ENCODE results near the gene ARMH3. TPM values are rescaled to one million over a fixed set of nuclear protein-coding genes. Genes with fewer than 3 reads are reported as not detected.
A peak's percentile ranks its signal among the peaks of the same experiment; 100 is the strongest.

ARMH3 gene
- total and polyA plus RNA-seq, 10 of the 15 experiments (the other 5 are each of a cell fraction or from before 2014, with no cell fraction given): 13.0 to 33.0 (median 16.4) TPM

GRCh38 chr10:102066399-102067088 lies 10.6 kb upstream of the ARMH3 start:
- H4K20me1 ChIP-seq (ENCODE audit: control insufficient read depth, insufficient read depth): no peaks in the 10 kb centered on the region
- CTCF ChIA-PET: interaction anchor here (0.9 to 12.2 kb wide), 14 partner anchors 11 to 464 kb away, joined by 3 to 159 read pairs (median 4); partner anchors contain the start of gene ARMH3
- BruUV-seq (replicated peaks): TSS peak; percentile 75
- ATAC-seq (no peak), FAIRE-seq (no peak), DNase-seq (ENCODE audit: low read depth, low spot score) (no peak)
- H3K4me2 ChIP-seq (ENCODE audit: control insufficient read depth, insufficient read depth): peak overlapping the region; percentile 96
- H3K36me3 ChIP-seq (ENCODE audit: control insufficient read depth in 2 of 2, insufficient read depth in 2 of 2, low read length in 1 of 2): no peaks in the 10 kb centered on the region
- in situ Hi-C loops (cut with MboI): no loop called here
- peak overlapping the region; percentile 87 for H3K9ac ChIP-seq (ENCODE audit: control insufficient read depth, insufficient read depth, low read length)
- H3K4me3 ChIP-seq: peak overlapping the region; percentile 90
- WGBS (ENCODE audit: insufficient coverage, insufficient replicate concordance, low lambda C conversion rate, missing lambda C conversion rate): 54% methylated on average over 16 of the region's 16 CpGs
- H3K9me3 ChIP-seq (replicated peaks; ENCODE audit: control insufficient read depth, insufficient read depth, low read length): no peaks in the 10 kb centered on the region
- POLR2A ChIA-PET: interaction anchor here (0.5 to 2.2 kb wide), 7 partner anchors 11 to 372 kb away, joined by 3 to 6 read pairs (median 3); partner anchors contain the start of gene ARMH3
- intact Hi-C loops (cut with micrococcal nuclease; ENCODE audit: unreplicated experiment): no loop called here
- RAD21 ChIA-PET (ENCODE audit: unreplicated experiment): interaction anchor here (4.2 to 7.7 kb wide), 2 partner anchors 56 to 226 kb away, joined by 20 to 82 read pairs; no protein-coding TSS in a partner anchor
- H3K27ac ChIP-seq (ENCODE audit: control insufficient read depth, insufficient read depth): peak overlapping the region; percentile 73
- H3K79me2 ChIP-seq (ENCODE audit: control insufficient read depth, insufficient read depth, low read length): peaks cover 20% of the 10 kb centered on the region
- SMC1A ChIA-PET (ENCODE audit: uncharacterized antibody, unreplicated experiment): interaction anchor here (1.3 to 3.7 kb wide), 5 partner anchors 14 to 285 kb away, joined by 3 to 27 read pairs (median 6); no protein-coding TSS in a partner anchor
- TF ChIP-seq E2F8 (IDR thresholded peaks at IDR 0.05; ENCODE audit: low read depth, partially characterized antibody) (no peak), HDGF (IDR thresholded peaks at IDR 0.05) (0 out of 2 replicates have a peak, but pooled peaks have one; percentile 7)
- no peaks in the 10 kb centered on the region for H3K27me3 ChIP-seq (replicated peaks in 1 of 2; ENCODE audit: control insufficient read depth in 2 of 2, insufficient read depth in 2 of 2, low read length in 1 of 2)
- no peak overlapping the region for H2AFZ ChIP-seq (ENCODE audit: control insufficient read depth, low read depth, low read length)
- H3K4me1 ChIP-seq (ENCODE audit: control insufficient read depth, insufficient read depth, low read length): peaks cover 7% of the 10 kb centered on the region
